GM04504 (cell line): ENCODE data around the gene HLA-E.

Experiments used
- DNase-seq: peaks from one replicate; pipeline ENCODE4 v3.0.0-alpha.2; 2012; ENCODE audit warnings: low read depth

Gene HLA-E

GRCh38 chr6:30542915-30543314 is 53.6 kb downstream of the HLA-E start:
- DNase-seq: no peak
